Measurements from ENCODE around the gene MAP3K20.

GRCh38 chr2:173241643-173242042, 166.0 kb downstream of the MAP3K20 start:
- no peak for TF ChIP-seq CTCF (conservative IDR thresholded peaks at IDR 0.05; ENCODE audit: low read depth in 2 of 2)
- no peak for TF ChIP-seq REST (IDR thresholded peaks at IDR 0.05; ENCODE audit: unreplicated experiment)
